GM10266 (cell line): ENCODE data around the gene CYB561A3.

Experiments
- DNase-seq: peaks from one replicate; pipeline ENCODE4 v3.0.0; 2012; ENCODE audit errors: extremely low spot score
- CTCF ChIP-seq: IDR thresholded peaks from 2 replicates; pipeline ENCODE4 v1.5.1; 2012; ENCODE audit warnings: mild to moderate bottlenecking, low read depth; ENCODE audit not compliant: control insufficient read depth, insufficient read depth; ENCODE audit errors: missing control alignments

The CYB561A3 gene

GRCh38 chr11:61343792-61344745 lies 17.6 kb downstream of the CYB561A3 start:
- DNase-seq: no peak
- TF ChIP-seq CTCF: no peak

- no peak for DNase-seq
- TF ChIP-seq CTCF: no peak
Measured at GRCh38 chr11:61342207-61342803, 19.4 kb downstream of the CYB561A3 start.

GRCh38 chr11:61341706-61342105 lies 20.0 kb downstream of the CYB561A3 start:
- no peak for TF ChIP-seq CTCF
- DNase-seq: no peak

- DNase-seq: no peak
- TF ChIP-seq CTCF: no peak
Measured at GRCh38 chr11:61340979-61341378, 20.7 kb downstream of the CYB561A3 start.

GRCh38 chr11:61339490-61339878 lies 22.2 kb downstream of the CYB561A3 start:
- no peak for DNase-seq
- no peak for TF ChIP-seq CTCF

GRCh38 chr11:61338783-61339489 lies 22.7 kb downstream of the CYB561A3 start:
- no peak for DNase-seq
- TF ChIP-seq CTCF: no peak
